Bone marrow (tissue), 2 donors: ENCODE data around the gene HNRNPA0.
"Not testable (repeated sequence)": the region's sequence is repeated elsewhere in the genome, so short reads cannot be mapped to it uniquely, and the experiment has no call there.

Experiments used
- DNase-seq, 2 donors: peaks; one replicate each; lab custom pipeline; 2025; lab: John Stamatoyannopoulos, UW

HNRNPA0 gene

GRCh38 chr5:137754188-137754960, at the start of gene HNRNPA0:
HNRNPA0 (minus strand) TSS chr5:137754363; CDS start chr5:137754066, 297 bp downstream.
- DNase-seq, result peak; percentile 95 to 99

GRCh38 chr5:137802282-137803210, 48.4 kb upstream of the HNRNPA0 start:
- DNase-seq, result no peak

GRCh38 chr5:137800700-137801411, 46.7 kb upstream of the HNRNPA0 start:
- no peak for DNase-seq

GRCh38 chr5:137796279-137796678, 42.1 kb upstream of the HNRNPA0 start:
- no peak for DNase-seq

GRCh38 chr5:137794863-137795262, 40.7 kb upstream of the HNRNPA0 start:
- no peak for DNase-seq

GRCh38 chr5:137792303-137792702, 38.1 kb upstream of the HNRNPA0 start:
- no peak for DNase-seq

GRCh38 chr5:137791799-137792198, 37.6 kb upstream of the HNRNPA0 start:
- DNase-seq, result no peak

- DNase-seq, result no peak
Measured at GRCh38 chr5:137791387-137791786, 37.2 kb upstream of the HNRNPA0 start.

- not testable (repeated sequence) for DNase-seq
Measured at GRCh38 chr5:137788560-137788959, 34.4 kb upstream of the HNRNPA0 start.

- DNase-seq, result no peak
Measured at GRCh38 chr5:137782984-137783536, 28.9 kb upstream of the HNRNPA0 start.

GRCh38 chr5:137782055-137782454, 27.9 kb upstream of the HNRNPA0 start:
- DNase-seq, result no peak

GRCh38 chr5:137778772-137779564, 24.8 kb upstream of the HNRNPA0 start:
- DNase-seq, result no peak

GRCh38 chr5:137767937-137768336, 13.8 kb upstream of the HNRNPA0 start:
- DNase-seq, result not testable (repeated sequence)

- DNase-seq, result no peak
Measured at GRCh38 chr5:137761566-137761965, 7.4 kb upstream of the HNRNPA0 start.

GRCh38 chr5:137760719-137761516, 6.8 kb upstream of the HNRNPA0 start:
- no peak for DNase-seq

- DNase-seq, result no peak
Measured at GRCh38 chr5:137760294-137760693, 6.1 kb upstream of the HNRNPA0 start.

GRCh38 chr5:137758715-137759306, 4.6 kb upstream of the HNRNPA0 start:
- DNase-seq, result no peak

- DNase-seq, result no peak
Measured at GRCh38 chr5:137758121-137758520, 4.0 kb upstream of the HNRNPA0 start.

GRCh38 chr5:137757634-137758033, 3.5 kb upstream of the HNRNPA0 start:
- no peak for DNase-seq
